Psoas muscle (tissue), 8 donors: Measurements from ENCODE around the gene SLC9A7. TPM values are rescaled to one million over a fixed set of nuclear protein-coding genes. Genes with fewer than 3 reads are reported as not detected.

Source experiments
- ATAC-seq, 4 donors: fragments of 200-7000 bp; cut with Tn5 transposase; one replicate each; pipeline ENCODE4 v1.9.1; 2020; ENCODE audit warnings: moderate library complexity in 3 of 4, mild to moderate bottlenecking in 2 of 4
- DNase-seq, 2 donors: peaks; one replicate each; pipeline ENCODE4 v3.0.0-alpha.2; 2020
- H3K27ac ChIP-seq: fragments of 200-600 bp; one replicate; pipeline ENCODE4 v1.8.0; 2022
- H3K27me3 ChIP-seq, 3 donors: fragments of 200-600 bp in 1 of 3; one replicate each; pipeline versions ENCODE4 v1.6.1 to v1.8.0; 2013 to 2022; ENCODE audit warnings: low read length in 2 of 3, mild to moderate bottlenecking in 2 of 3, moderate library complexity in 1 of 3; ENCODE audit not compliant: insufficient read depth in 3 of 3
- H3K36me3 ChIP-seq, 2 donors: fragments of 200-600 bp in 1 of 2; one replicate each; pipeline versions ENCODE4 v1.6.1 to v1.8.0; 2013 to 2022; ENCODE audit warnings: low read depth in 1 of 2, mild to moderate bottlenecking in 1 of 2, moderate library complexity in 1 of 2; ENCODE audit not compliant: insufficient read depth in 1 of 2
- H3K4me1 ChIP-seq: fragments of 200-600 bp; one replicate; pipeline ENCODE4 v1.8.0; 2022
- H3K4me3 ChIP-seq: fragments of 200-600 bp; one replicate; pipeline ENCODE4 v1.8.0; 2022; ENCODE audit warnings: mild to moderate bottlenecking
- H3K9me3 ChIP-seq: fragments of 200-600 bp; one replicate; pipeline ENCODE4 v1.8.0; 2022
- CTCF ChIP-seq: fragments of 200-600 bp; IDR thresholded peaks from one replicate; pipeline ENCODE4 v1.8.0; 2022; ENCODE audit warnings: antibody characterized with exemption
- WGBS, 3 donors: extraction: QIAGEN DNeasy Blood & Tissue Kit; methylation state at CpG; one replicate each; pipeline versions ENCODE4 v1.1.6 to v1.1.7; 2013; 5-methylcytosine and 5-hydroxymethylcytosine counted together
- intact Hi-C, 2 donors: fragments of 100-400 bp; cut with DNase I; formaldehyde crosslinking; loops; one replicate each; pipeline versions ENCODE4 v1.11.0 to v1.14.2; 2022
- polyA plus RNA-seq, 3 donors: library from polyadenylated mRNA; stranded (reverse); fragments of 200-250 nt; gene quantifications; one replicate each; pipeline ENCODE4 v1.2.3, GENCODE V29; 2013
- total RNA-seq, 4 donors: library from RNA; stranded (reverse); fragmentation: NEBNext Ultra II Directional in 2 of 4; extraction: Animal tissue kit (Norgen Biotek cat#: 25700) in 2 of 4; gene quantifications; one replicate each; pipeline versions ENCODE4 v1.2.1 to v1.2.4, GENCODE V29; 2021 to 2023
- donor health status: healthy with polysubstance abuse.
- donor health status: DM: no; HTN: no; CAD: no; lungs with moderate emphysema.
- donor health status: Bipolar disorder and iron deficiency.
- donor health status: healthy.
- donor health status: DM: yes; HTN: yes; CAD: no.
- donor health status: DM: no; HTN: no; CAD: no.
- donor health status: DM: no; HTN: no; CAD: no.
- donor health status: DM: yes; HTN: yes; CAD: no.

SLC9A7 gene
- total and polyA plus RNA-seq, 7 donors: 1.5 to 14.0 (median 8.2) TPM

- Histone ChIP-seq H3K27me3 (no peaks in the 10 kb centered on the region), H3K4me1 (no peaks in the 10 kb centered on the region), H3K36me3 (no peaks in the 10 kb centered on the region), H3K4me3 (no peak overlapping the region), H3K9me3 (no peaks in the 10 kb centered on the region), H3K27ac (no peak overlapping the region)
- intact Hi-C loops: no loop called here
- TF ChIP-seq CTCF: no peak
- no peak for ATAC-seq
- 73 to 82% (median 75%) methylated on average over 11 to 13 of the region's 13 CpGs for WGBS, 3 donors
- DNase-seq: no peak
Measured at GRCh38 chrX:46611658-46612362, 147.1 kb downstream of the SLC9A7 start.

- intact Hi-C loops: no loop called here
- Histone ChIP-seq H3K4me1 (no peaks in the 10 kb centered on the region), H3K9me3 (no peaks in the 10 kb centered on the region), H3K36me3 (no peaks in the 10 kb centered on the region), H3K27me3 (no peaks in the 10 kb centered on the region), H3K4me3 (no peak overlapping the region), H3K27ac (no peak overlapping the region)
- DNase-seq: no peak
- ATAC-seq: no peak
- no peak for TF ChIP-seq CTCF
- WGBS, 3 donors: 74 to 86% (median 84%) methylated on average over 5 of the region's 5 CpGs
Measured at GRCh38 chrX:46610070-46610658, 148.8 kb downstream of the SLC9A7 start.

- 68 to 88% (median 83%) methylated on average over 11 of the region's 11 CpGs for WGBS, 3 donors
- ATAC-seq (no peak), DNase-seq (no peak)
- H3K4me1 ChIP-seq: no peaks in the 10 kb centered on the region
- no peaks in the 10 kb centered on the region for H3K27me3 ChIP-seq
- no peaks in the 10 kb centered on the region for H3K36me3 ChIP-seq
- no peak overlapping the region for H3K4me3 ChIP-seq
- TF ChIP-seq CTCF: no peak
- intact Hi-C loops: no loop called here
- H3K27ac ChIP-seq: no peak overlapping the region
- H3K9me3 ChIP-seq: no peaks in the 10 kb centered on the region
Measured at GRCh38 chrX:46607916-46608315, 151.0 kb downstream of the SLC9A7 start.

- whole genome bisulfite sequencing, 3 donors: 84 to 90% (median 89%) methylated on average over 6 of the region's 6 CpGs
- H3K4me1 ChIP-seq: no peaks in the 10 kb centered on the region
Measured at GRCh38 chrX:46602468-46603102, 156.3 kb downstream of the SLC9A7 start.

More at GRCh38 chrX:46602468-46603102, 156.3 kb downstream of the SLC9A7 start:
- H3K36me3 ChIP-seq: no peaks in the 10 kb centered on the region
- TF ChIP-seq CTCF: no peak
- DNase-seq (no peak), ATAC-seq (no peak)
- intact Hi-C loops: no loop called here
- H3K9me3 ChIP-seq: no peaks in the 10 kb centered on the region
- H3K4me3 ChIP-seq: no peak overlapping the region
- no peak overlapping the region for H3K27ac ChIP-seq
- H3K27me3 ChIP-seq: no peaks in the 10 kb centered on the region
